DND-41 (cell line): ENCODE measurements around the gene MACROD1.

Source experiments
- ATAC-seq: fragments of 200-7000 bp; cut with Tn5 transposase; 3 replicates; pipeline ENCODE4 v1.9.1; 2021; ENCODE audit warnings: low read depth; ENCODE audit not compliant: insufficient read depth
- DNase-seq: peaks from one replicate; pipeline ENCODE4 v3.0.0-alpha.2; 2020
- H2AFZ ChIP-seq: 2 replicates; pipeline ENCODE4 v1.6.0; 2012; ENCODE audit warnings: low read depth, low read length
- H3K27ac ChIP-seq: 2 replicates; pipeline ENCODE4 v1.5.1; 2012; ENCODE audit warnings: low read length, inconsistent platforms
- H3K27me3 ChIP-seq: fragments of 200-600 bp; sonication (generic); 2 replicates; pipeline ENCODE4 v1.6.0; 2012; ENCODE audit warnings: low read length, mild to moderate bottlenecking, inconsistent platforms; ENCODE audit not compliant: insufficient read depth, poor library complexity
- H3K36me3 ChIP-seq: 2 replicates; pipeline ENCODE4 v1.5.1; 2012; ENCODE audit warnings: low read length, inconsistent platforms; ENCODE audit not compliant: insufficient read depth
- H3K4me1 ChIP-seq: 2 replicates; pipeline ENCODE4 v1.5.1; 2012; ENCODE audit warnings: mild to moderate bottlenecking, low read length; ENCODE audit not compliant: insufficient read depth
- H3K4me2 ChIP-seq: 2 replicates; pipeline ENCODE4 v1.6.0; 2012; ENCODE audit warnings: mild to moderate bottlenecking, moderate library complexity, low read length, inconsistent platforms; ENCODE audit not compliant: insufficient read depth
- H3K4me3 ChIP-seq, 2 experiments: fragments of 200-600 bp in 1 of 2; shearing (Covaris generic) in 1 of 2; 2 replicates each; pipeline ENCODE4 v1.5.1; 2012 to 2016; ENCODE audit warnings: inconsistent platforms in 2 of 2, low read length in 2 of 2, mild to moderate bottlenecking in 2 of 2, low read depth in 1 of 2, moderate library complexity in 1 of 2
- H3K79me2 ChIP-seq: 2 replicates; pipeline ENCODE4 v1.6.0; 2012; ENCODE audit warnings: low read length, inconsistent platforms; ENCODE audit not compliant: insufficient read depth
- H3K9ac ChIP-seq: 2 replicates; pipeline ENCODE4 v1.6.0; 2012; ENCODE audit warnings: low read depth, mild to moderate bottlenecking, inconsistent platforms, low read length, moderate library complexity
- H3K9me3 ChIP-seq: 2 replicates; pipeline ENCODE4 v1.5.1; 2012; ENCODE audit warnings: low read length, moderate library complexity, mild to moderate bottlenecking, inconsistent platforms; ENCODE audit not compliant: insufficient read depth, severe bottlenecking
- H4K20me1 ChIP-seq: 2 replicates; pipeline ENCODE4 v1.6.0; 2012; ENCODE audit warnings: low read length; ENCODE audit not compliant: insufficient read depth
- EZH2 ChIP-seq: IDR thresholded peaks from 3 replicates; pipeline ENCODE4 v1.6.1; 2012; ENCODE audit warnings: borderline replicate concordance, low read depth, mild to moderate bottlenecking, moderate library complexity, low read length, inconsistent platforms; ENCODE audit not compliant: severe bottlenecking
- TF ChIP-seq, protein P1 (sequence below): IDR thresholded peaks from 2 replicates; pipeline ENCODE4 v1.5.1; 2012; ENCODE audit warnings: borderline replicate concordance, low read length, moderate library complexity, mild to moderate bottlenecking; ENCODE audit not compliant: poor library complexity, severe bottlenecking; ENCODE audit errors: extremely low read depth

Gene MACROD1

DNA sequence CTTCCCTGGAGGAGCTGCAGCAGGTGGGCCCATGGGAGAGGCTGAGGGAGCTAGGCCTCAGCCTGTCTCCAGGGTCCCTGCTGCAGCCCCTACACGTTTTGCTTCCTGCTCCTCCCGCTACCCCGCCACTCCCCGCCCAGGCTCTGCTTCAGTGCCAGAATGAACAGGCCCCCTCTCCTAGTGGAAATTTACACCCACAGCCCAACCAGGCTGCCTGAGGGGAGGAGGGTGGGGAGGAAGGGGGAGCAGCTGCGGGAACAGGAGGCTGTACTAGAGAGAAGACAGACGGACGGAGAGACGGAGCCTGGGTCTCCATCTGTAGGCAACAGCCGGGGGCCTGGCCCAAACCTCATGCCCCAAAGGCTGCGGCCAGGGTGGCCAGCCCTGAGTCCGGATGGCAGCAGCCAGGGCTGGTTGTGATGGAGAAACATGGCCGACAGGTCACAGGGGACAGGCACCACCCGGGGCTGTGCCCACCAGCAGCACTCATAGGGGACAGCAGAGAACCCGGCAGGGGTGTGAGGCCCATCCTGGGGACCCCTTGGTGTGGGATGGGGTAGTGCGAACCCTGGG is 109.6 kb downstream of the MACROD1 start:
- ATAC-seq (no peak), DNase-seq (peak; percentile 22)
- H4K20me1 ChIP-seq = peaks cover 35% of the 10 kb centered on the region
- no peaks in the 10 kb centered on the region for H3K27me3 ChIP-seq
- no peaks in the 10 kb centered on the region for H3K79me2 ChIP-seq
- H3K9me3 ChIP-seq = no peaks in the 10 kb centered on the region
- no peaks in the 10 kb centered on the region for H3K4me1 ChIP-seq
- no peak overlapping the region for H3K4me2 ChIP-seq
- no peak overlapping the region for H3K4me3 ChIP-seq
- no peak overlapping the region for H2AFZ ChIP-seq
- H3K36me3 ChIP-seq = no peaks in the 10 kb centered on the region
- H3K27ac ChIP-seq = no peak overlapping the region
- H3K9ac ChIP-seq = no peak overlapping the region
- TF ChIP-seq, protein P1, sequence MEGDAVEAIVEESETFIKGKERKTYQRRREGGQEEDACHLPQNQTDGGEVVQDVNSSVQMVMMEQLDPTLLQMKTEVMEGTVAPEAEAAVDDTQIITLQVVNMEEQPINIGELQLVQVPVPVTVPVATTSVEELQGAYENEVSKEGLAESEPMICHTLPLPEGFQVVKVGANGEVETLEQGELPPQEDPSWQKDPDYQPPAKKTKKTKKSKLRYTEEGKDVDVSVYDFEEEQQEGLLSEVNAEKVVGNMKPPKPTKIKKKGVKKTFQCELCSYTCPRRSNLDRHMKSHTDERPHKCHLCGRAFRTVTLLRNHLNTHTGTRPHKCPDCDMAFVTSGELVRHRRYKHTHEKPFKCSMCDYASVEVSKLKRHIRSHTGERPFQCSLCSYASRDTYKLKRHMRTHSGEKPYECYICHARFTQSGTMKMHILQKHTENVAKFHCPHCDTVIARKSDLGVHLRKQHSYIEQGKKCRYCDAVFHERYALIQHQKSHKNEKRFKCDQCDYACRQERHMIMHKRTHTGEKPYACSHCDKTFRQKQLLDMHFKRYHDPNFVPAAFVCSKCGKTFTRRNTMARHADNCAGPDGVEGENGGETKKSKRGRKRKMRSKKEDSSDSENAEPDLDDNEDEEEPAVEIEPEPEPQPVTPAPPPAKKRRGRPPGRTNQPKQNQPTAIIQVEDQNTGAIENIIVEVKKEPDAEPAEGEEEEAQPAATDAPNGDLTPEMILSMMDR = no peak
- TF ChIP-seq EZH2 = no peak

DNA sequence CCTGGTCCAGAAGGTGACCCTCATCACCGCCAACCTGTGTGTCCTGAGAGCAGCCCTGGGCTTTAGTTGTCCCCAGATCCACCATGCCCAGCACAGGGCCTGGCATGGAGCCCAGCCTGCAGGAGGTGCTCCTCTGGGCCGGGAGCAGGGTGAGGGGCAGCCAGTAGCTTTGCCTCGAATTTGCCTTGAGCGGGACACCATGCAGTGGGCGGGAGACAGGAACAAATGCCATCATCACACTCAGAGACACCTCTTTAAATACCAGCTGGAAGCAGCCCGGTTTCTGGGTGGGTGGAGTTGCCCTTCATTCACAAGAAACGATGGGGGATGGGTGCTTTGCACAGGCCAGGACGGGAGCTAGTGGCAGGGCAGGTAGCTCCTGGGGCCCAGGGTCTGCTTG is 110.8 kb downstream of the MACROD1 start:
- Histone ChIP-seq H3K27me3 (no peaks in the 10 kb centered on the region), H4K20me1 (peaks cover 41% of the 10 kb centered on the region), H3K4me2 (no peak overlapping the region)

DNA sequence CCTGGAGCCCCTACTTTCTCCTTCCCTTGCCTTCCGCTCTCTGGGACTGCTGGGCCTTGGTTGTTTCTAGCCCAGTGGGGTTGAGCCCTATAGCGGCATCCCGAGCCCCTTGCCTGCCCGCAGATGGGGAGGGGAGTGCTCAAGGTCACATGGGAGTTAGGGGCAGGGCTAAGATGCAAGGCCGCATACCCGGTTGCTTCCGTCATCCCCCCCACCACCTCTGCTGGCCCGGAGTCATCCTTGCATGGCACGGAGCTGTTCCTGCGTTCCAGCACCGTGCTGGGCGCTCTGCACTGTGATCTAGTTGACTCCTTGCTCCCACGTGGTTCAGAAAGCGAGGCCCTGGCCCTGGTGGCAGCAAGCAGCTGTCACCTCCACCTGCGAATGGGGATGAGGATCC is 112.2 kb downstream of the MACROD1 start:
- DNase-seq (no peak), ATAC-seq (no peak)
- Histone ChIP-seq H3K9ac (no peak overlapping the region), H3K4me3 (no peak overlapping the region), H4K20me1 (peaks cover 50% of the 10 kb centered on the region), H3K27ac (no peak overlapping the region), H3K4me1 (no peaks in the 10 kb centered on the region), H3K36me3 (no peaks in the 10 kb centered on the region), H3K4me2 (no peak overlapping the region), H2AFZ (no peak overlapping the region), H3K9me3 (no peaks in the 10 kb centered on the region), H3K79me2 (no peaks in the 10 kb centered on the region), H3K27me3 (no peaks in the 10 kb centered on the region)
- TF ChIP-seq, protein P1 = no peak
- no peak for TF ChIP-seq EZH2

More for the DNA sequence above, 110.8 kb downstream of the MACROD1 start:
- no peak overlapping the region for H3K27ac ChIP-seq
- no peaks in the 10 kb centered on the region for H3K4me1 ChIP-seq
- TF ChIP-seq EZH2 = no peak
- TF ChIP-seq, protein P1 = no peak
- no peaks in the 10 kb centered on the region for H3K36me3 ChIP-seq
- no peak for DNase-seq
- H3K9me3 ChIP-seq = no peaks in the 10 kb centered on the region
- H3K79me2 ChIP-seq = no peaks in the 10 kb centered on the region
- no peak for ATAC-seq
- H3K9ac ChIP-seq = no peak overlapping the region
- H2AFZ ChIP-seq = no peak overlapping the region
- no peak overlapping the region for H3K4me3 ChIP-seq
